NT2/D1 (cell line): ENCODE results near the gene UBE2C.

Source experiments
- YY1 ChIP-seq: IDR thresholded peaks from 2 replicates; pipeline ENCODE4 v1.6.1; 2011; ENCODE audit not compliant: insufficient read length, insufficient read depth
- ZNF274 ChIP-seq: IDR thresholded peaks from 2 replicates; pipeline ENCODE4 v1.6.1; 2011; ENCODE audit warnings: mild to moderate bottlenecking, low read depth, low read length

DNA sequence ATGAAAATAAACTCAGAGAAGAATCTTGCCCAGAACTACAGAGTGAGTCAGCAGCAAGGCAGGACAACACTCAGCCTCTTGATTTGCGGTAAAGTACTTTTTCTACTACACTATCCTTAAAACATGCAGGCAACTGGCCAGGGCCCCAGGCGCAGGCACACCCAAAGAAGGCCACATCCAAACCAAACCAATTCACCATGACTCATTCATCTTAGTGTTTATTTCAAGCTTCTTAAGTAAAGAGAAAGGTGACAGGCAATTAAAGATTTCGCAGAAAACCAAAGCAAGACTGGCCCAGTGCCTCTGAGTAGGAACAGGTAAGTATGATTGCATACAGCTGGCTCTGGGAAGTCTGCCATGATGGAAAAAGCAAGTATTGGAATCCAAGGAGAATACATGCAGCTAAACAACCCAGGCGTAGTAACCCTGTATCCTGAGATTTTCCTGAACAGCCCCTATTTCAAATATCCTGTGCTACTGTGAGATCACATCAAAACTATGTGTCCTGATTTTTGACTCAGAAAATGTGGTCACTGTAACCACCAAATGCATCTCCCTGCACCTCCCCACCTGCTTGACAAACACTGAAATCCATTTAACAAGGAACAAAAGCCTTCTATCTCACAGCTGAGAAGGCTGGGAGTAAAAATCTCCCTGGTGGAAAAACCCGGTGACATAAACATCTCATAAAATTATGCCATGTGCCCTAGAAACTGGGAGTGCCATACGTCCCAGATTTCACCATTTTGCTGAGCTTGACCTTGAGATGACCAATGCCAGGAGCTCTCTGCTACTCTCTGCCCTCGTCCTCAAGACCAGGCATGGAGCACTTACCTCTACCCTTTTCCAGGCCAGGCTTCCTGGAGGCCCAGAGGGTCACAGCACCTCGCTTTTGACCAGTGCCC is 33.2 kb upstream of the UBE2C start:
- TF ChIP-seq YY1 (no peak), ZNF274 (no peak)
